ENCODE data around the gene GTF2F1.

The GTF2F1 gene

DNA sequence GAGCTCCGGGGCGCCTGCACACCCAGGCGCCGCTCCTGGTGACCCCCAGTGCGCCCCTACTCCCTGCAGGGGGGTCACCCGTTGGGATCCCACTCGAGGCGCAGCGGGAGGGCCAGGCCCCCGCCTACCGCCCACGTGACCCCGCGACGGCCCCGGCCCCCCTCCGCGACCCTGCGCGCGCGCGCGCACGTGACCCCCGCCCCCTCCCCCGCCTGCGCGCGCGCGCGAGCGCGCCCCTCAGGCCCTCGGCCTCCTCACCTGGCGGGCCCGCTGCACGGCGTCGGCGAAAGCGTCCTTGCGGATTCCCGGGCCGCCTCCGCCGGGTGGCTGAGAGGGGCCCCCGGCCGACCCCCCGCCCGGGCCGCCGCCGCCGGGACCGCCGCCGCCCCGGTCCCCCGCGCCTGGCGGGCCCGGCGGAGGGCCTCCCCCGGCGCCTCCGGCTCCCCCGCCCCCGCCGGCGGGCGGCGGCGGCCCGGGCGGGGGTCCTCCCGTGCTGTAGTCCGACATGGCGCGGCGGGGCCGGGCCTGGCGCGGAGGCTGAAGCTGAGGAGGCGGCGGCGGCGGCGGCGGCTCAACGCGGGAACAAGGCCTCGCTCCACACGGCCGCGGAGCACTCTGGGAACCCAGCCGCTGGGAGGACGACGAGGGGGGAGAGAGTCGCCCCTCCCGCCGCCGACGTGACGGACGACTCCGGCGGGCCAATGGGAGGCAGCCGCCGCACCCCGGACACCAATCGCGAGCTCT is 31.4 kb upstream of the GTF2F1 start, which contains the start of gene KHSRP:
Gene KHSRP, minus strand, starts transcription at position 617 of the 744 bp plus-strand sequence. Its CDS starts 110 bp downstream, at position 507.
- peak within 1 kb of the TSS; percentile 97 for H3K4me3 ChIP-seq (ENCODE audit: low read length)

DNA sequence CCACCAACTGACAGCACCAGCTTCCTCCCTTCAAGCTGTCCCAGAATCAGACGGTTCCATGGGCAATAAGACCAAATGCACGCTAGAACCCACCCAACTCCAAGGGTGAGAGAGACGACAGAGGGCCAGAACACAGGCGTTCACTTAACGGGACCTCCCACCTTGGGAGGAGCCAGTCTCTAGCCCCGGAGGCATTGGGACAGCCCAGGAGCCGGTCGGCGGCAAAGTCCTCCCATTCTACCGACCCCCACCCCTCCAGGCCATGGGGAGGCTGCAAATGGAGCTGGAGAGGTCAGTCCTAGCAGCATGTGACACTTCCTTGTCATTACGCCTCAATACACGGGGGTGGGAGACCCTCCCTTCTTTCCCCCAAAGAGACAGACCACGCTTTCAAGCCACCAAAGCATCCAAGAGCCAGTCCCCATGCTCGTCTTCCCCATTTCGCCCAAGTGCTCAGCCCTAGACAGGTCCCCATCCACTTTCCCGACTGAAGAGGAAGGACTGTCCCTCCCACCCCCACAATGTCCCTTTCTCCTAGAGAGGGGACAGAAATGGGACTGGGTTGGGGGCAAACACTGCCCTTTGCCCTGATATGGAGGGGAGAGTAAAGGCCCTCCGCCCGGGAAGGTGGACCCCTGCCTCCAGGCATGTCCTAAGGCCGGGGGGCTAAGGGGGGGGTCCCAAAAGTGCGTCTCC is 30.7 kb upstream of the GTF2F1 start:
- peak overlapping the region; percentile 97 for H3K4me3 ChIP-seq (ENCODE audit: low read length)
- TF ChIP-seq ZNF274 (IDR thresholded peaks at IDR 0.05; ENCODE audit: low read depth, low read length): no peak

More for the DNA sequence above, 31.4 kb upstream of the GTF2F1 start, which contains the start of gene KHSRP:
- no peak for TF ChIP-seq ZNF274 (IDR thresholded peaks at IDR 0.05; ENCODE audit: low read depth, low read length)

DNA sequence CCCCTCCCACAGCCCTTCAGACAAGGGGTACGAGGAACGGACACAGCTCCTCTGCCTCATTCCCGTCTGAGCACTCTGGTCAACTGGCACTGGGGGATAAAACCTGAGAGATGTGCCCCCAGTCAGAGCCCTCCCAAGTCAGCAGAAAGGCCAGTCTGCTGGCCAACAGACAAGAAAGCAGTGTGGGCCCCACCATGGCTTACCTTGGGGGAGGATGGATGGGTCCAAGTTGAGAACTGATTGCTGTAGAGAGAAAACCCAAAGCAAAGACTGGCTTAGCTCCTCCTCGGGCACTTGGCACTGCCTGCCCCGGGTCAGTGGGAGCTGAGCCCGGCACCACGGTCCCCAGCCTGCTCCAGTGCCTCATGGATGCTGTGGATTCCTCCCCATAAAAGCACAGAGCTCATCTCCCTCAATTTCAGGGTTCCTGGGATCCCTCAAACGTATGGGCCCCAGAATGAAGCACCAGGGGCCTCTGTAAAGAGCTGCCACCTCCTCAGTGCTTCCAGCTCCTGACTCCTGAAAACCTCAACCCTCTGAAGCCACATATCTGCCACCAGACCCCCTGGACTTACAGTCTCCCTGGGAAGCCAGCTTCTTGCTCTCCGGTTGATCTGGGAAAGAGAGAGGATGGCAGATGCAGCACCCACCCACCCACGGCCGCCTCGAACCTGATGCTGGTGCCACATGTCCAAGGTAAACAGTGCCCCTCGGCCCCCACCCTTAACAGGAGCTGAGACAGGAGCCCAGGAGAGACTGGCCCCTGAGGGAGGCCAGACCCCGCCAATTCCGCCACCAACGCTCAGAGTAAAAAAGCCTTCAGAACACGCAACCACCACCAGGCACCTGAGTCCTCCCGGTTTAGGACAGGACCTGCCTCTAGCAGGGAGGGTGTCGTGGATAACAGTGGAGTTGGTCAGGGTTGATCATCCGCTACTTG is 28.4 kb upstream of the GTF2F1 start:
- no peak for TF ChIP-seq ZNF274 (IDR thresholded peaks at IDR 0.05; ENCODE audit: low read depth, low read length)
- no peak overlapping the region for H3K4me3 ChIP-seq (ENCODE audit: low read length)

DNA sequence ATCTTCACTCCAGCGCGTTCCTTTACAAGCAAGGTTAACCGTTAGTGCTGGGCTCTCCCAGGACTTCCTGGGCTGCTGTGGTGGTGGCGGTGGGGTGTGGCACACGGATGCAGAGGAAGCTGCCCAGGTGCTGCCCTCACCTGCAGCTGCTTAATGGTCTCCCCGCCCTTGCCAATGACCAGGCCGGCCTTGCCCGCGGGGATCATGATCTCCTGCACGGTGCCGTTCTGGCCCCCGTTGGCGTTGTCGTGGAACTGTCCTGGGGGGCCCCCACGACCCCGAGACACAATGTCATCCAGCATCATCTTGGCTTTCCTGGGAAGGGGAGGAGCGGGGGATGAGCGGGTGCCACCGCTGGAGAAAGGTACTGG is 25.6 kb upstream of the GTF2F1 start:
- no peak for TF ChIP-seq ZNF274 (IDR thresholded peaks at IDR 0.05; ENCODE audit: low read depth, low read length)
- H3K4me3 ChIP-seq (ENCODE audit: low read length): no peak overlapping the region

DNA sequence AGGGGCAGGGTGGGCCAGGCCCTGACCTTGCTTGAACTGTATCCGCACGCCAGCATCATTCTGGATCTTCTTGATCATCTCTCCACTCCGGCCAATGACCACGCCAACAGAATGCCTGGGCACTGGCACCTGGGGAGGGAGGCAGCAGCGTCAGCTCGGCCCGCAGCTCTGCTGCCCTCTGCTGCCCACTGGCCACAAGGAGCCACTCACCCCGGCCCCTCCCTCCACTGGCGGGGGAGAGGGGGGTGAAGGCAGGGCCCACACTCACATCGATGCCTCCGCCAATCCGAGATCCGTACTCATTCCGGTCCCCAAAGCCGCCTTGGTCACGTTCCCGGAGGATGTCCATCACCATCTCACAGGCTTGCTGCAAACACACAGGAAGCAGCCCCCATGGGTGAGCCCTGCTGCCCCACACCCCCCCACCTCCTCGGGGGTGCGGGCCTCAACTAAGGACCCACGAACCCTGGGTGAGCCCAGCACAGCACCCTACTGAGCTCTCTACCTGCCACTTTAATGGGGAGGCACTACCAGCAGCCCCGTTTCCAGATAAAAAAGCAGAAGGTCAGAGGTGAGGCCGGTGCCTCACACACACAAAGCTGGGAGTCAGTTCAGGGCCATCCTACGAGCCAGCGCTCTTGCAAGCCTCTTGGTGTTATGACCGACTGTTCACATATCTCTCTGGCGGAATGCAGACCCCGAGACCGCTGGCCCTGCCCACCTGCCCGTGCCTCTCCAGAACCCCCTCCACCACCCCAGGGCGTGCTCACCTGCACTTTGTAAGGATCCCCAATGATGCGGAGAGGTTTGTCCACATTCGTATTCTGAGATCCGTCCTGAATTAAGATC is 25.0 kb upstream of the GTF2F1 start:
- no peak for TF ChIP-seq ZNF274 (IDR thresholded peaks at IDR 0.05; ENCODE audit: low read depth, low read length)

DNA sequence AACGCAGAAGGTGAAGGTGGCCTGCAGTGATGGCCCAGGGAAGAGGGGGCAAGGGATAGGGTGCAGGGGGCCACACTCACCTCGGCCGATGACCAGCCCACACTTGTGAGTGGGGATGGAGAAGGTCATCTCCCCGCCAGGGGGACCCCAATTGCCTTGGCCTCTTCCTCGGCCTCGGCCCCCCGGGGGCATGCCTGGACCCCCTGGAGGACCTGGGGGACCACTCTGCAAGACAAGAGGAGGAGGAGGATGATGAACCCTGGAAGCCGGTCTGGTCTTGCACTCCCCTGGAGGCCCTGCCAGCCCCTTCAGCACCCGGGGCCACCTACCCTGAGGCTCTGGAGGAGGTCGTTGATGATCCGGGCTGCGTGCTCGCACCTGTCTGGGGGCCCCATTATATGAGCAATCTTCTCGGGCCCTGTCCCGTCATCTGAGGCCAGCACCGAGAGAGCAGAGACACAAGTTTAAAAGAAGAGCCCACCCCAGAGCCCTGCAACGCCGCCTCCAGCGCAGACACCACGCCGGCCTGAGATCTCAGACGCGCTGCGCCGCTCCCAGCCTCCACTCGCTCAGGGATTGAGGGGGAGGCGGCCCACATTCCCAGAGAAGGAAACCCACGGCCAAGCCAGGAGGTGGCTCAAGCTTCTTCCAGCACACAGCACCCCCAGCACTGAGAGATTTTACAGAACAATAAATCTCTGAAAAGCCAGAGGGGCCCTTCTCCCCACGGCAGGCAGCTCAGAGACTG is 23.9 kb upstream of the GTF2F1 start:
- TF ChIP-seq ZNF274 (IDR thresholded peaks at IDR 0.05; ENCODE audit: low read depth, low read length): no peak
- no peak overlapping the region for H3K4me3 ChIP-seq (ENCODE audit: low read length)

More for the DNA sequence above, 25.0 kb upstream of the GTF2F1 start:
- no peak overlapping the region for H3K4me3 ChIP-seq (ENCODE audit: low read length)

DNA sequence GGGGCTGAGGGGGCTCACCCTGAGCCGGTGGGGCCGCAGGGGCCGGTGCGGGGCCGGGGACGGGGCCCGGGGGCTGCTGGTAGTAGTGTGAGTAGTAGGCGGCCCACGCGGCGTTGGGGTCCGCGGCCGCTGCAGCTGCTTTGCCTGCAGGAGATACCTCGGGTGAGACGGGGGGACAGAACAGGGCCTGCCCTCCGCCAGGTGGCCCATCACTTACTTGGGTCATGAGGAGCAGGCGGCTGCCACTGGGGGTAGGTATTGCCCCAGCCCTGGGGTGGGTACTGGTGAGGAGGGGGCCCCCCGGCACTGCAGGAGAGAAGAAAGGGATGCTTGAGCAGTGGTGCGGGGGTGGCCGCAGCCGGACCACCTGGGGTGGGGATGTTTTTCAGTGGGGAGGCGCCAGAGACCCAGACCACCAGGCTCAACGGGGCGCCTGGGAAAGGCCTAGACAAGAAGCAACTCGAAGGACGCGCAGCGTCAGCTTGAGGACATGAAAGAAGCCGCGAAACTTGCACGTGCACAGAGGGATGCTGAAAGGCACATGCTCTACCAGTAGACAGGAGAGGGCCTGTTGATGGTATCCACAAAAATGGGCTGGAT is 22.7 kb upstream of the GTF2F1 start:
- TF ChIP-seq ZNF274 (IDR thresholded peaks at IDR 0.05; ENCODE audit: low read depth, low read length): no peak
- no peak overlapping the region for H3K4me3 ChIP-seq (ENCODE audit: low read length)

DNA sequence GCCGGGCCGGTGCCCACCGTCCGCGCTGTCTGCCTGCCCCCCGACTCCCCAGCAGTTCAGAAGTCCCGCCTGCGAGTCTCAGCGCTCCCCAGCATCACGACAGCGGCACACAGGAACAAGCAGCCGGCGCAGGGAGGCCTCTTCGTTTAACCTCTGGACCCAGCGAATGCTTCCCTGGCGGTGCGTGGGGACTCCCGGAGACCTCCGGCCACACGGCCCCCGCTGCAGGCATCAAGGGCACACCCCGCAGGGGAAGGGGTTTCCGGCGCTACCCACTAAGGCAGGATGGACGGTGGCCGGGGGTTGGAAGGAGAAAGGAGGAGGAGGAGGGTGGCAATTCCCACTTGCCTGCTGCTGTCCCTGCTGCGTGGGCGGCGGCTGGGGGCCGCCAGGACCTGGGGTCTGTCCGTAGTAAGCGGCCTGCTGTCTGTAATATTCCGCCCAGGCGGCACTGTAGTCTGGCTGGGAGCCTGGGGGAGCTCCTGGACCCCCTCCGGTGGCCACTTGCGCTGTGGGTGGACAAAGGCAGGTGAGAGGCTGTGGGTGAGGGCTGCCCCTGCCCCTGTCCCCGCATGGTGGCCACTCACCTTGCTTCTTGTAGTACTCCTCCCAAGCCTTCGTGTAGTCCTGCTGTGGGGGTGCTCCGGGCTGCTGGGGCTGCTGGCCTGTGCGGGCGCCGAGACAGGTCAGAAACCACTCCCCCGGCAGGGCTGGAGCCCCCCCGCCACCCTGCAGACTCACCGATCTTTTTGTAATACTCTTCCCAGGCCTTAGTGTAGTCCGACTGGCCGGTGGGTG is 22.0 kb upstream of the GTF2F1 start:
- H3K4me3 ChIP-seq (ENCODE audit: low read length): no peak overlapping the region
- TF ChIP-seq ZNF274 (IDR thresholded peaks at IDR 0.05; ENCODE audit: low read depth, low read length): no peak

DNA sequence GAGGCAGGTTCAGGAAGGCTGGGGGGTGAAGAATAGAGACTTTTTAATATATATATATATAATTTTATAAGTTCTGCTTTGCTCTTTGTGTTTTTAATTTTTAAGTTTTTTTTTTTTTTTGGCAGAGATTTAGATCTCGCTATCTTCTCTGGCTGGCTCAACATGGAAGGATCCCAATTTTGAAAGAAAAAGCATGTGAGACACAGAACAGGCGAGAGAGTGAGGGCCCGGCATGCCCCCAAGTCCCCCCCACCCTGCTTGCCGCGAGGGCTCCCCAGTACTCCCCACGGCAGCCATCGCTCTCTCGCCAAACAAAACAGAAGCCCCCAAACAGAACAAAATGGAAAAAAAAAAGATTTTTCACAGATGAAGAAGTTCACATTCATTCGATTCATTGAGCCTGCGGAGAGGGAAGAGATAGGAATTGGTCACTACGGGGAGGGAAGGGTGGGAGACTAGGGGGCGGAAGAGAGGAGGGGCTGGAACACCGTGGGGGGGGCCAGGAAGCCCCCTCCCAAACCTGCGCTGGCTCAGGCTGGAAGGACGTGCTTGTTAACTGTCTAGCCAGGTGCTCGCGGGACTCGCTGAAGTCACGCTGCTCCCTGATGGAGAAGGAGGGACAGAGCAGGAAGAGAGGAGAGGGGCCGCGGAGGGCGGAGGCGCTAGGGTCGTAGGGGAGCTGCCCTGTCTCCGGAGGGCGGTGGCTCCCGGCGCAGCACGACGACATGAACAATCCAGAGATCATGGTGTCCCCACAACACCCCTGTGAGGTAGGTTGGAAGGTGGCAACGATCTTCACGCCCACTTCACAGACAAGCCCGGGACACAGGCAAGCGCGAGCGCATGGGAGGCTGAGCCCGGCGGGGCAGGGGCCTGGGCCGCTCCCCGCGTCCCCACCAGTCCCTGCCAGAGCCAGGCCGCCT is 21.0 kb upstream of the GTF2F1 start:
- H3K4me3 ChIP-seq (ENCODE audit: low read length): no peak overlapping the region
- TF ChIP-seq ZNF274 (IDR thresholded peaks at IDR 0.05; ENCODE audit: low read depth, low read length): no peak

DNA sequence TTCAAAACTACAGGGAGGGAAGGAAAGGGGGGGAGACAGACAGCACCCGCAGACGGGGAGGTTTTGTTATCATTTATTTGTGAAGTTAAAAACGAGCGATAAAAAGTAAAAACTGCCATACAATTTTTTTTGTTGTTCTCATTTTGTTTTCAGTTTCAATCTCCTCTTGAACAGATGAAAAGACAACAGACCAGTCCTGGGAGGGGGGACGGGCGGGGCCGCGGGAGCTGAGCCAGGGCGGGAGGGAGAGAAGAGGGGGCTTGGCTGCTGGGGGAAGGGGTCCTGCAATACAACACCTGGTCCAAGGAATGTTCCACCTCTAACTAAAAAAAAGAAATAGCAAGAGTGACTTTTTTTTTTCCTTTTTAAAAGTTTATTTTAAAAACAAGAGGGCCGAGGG is 20.3 kb upstream of the GTF2F1 start:
- TF ChIP-seq ZNF274 (IDR thresholded peaks at IDR 0.05; ENCODE audit: low read depth, low read length): no peak

More for the DNA sequence above, 20.3 kb upstream of the GTF2F1 start:
- H3K4me3 ChIP-seq (ENCODE audit: low read length): no peak overlapping the region
